C4-2B (cell line): Measurements from ENCODE around the gene PTN.

Experiments used
- ZFX ChIP-seq: fragments of 450-650 bp; IDR thresholded peaks from 2 replicates; pipeline ENCODE4 v1.6.1; 2017
- TF ChIP-seq, protein P1 (sequence below): fragments of 450-650 bp; conservative IDR thresholded peaks from 2 replicates; pipeline ENCODE4 v1.5.1; 2017; ENCODE audit warnings: mild to moderate bottlenecking

DNA sequence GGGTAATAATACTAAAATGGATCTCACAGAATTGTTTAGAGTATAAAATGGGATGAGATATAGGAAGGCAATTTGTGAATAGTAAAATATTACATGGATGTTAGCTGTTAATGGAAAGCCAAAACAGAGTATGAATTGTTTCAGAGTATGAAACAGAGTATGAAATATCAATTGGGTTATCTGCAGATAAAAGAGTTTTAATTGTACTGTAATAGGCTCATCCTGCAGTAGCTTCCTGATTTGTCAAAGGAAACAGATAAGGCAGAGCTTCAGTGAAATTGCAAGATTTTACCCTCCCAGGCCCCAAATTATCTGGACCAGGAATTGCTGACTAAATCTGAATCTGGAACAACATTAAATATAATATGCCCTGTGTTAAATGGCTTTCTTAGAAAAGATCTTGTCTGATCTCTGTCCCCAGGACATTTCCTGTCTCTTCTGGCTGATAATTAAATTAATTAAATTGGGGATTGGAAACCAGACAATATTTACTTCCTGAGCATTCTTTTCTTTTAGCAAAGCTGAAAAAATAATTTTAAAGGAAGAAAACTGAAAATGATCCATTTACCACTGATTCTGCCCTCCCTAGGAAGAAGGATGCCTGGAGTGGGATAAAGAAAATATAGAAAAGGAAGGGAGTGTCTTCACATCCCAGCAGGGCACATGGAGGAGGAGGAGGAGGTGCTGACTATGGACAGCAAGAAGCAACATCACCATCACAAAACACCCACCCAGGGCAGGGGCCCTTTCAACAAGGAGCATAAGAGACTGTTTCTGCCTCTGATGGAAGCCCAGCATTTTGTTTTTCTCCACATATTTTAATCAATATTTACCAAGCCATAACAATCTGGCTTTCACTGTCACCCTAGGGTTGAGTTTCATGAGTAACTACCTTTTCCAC lies 18.5 kb downstream of the PTN start:
- TF ChIP-seq, protein P1, sequence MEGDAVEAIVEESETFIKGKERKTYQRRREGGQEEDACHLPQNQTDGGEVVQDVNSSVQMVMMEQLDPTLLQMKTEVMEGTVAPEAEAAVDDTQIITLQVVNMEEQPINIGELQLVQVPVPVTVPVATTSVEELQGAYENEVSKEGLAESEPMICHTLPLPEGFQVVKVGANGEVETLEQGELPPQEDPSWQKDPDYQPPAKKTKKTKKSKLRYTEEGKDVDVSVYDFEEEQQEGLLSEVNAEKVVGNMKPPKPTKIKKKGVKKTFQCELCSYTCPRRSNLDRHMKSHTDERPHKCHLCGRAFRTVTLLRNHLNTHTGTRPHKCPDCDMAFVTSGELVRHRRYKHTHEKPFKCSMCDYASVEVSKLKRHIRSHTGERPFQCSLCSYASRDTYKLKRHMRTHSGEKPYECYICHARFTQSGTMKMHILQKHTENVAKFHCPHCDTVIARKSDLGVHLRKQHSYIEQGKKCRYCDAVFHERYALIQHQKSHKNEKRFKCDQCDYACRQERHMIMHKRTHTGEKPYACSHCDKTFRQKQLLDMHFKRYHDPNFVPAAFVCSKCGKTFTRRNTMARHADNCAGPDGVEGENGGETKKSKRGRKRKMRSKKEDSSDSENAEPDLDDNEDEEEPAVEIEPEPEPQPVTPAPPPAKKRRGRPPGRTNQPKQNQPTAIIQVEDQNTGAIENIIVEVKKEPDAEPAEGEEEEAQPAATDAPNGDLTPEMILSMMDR, result no peak
- no peak for TF ChIP-seq ZFX
